ENCODE results near the gene KRT1. TPM values are rescaled to one million over a fixed set of nuclear protein-coding genes. Genes with fewer than 3 reads are reported as not detected.

The KRT1 gene
- total RNA-seq, 3 donors from 2014 or later = not detected

GRCh38 chr12:52699960-52700359 lies 19.8 kb upstream of the KRT1 start:
- no peak overlapping the region for H3K4me3 ChIP-seq
- no peak for DNase-seq (ENCODE audit: low spot score in 2 of 2)
- no peaks in the 10 kb centered on the region for H3K4me1 ChIP-seq
- no peaks in the 10 kb centered on the region for H3K9me3 ChIP-seq
- no peaks in the 10 kb centered on the region for H3K36me3 ChIP-seq
- H3K27me3 ChIP-seq = peaks cover 0 to 7% of the 10 kb centered on the region in 2 donors
- TF ChIP-seq POLR2A (IDR thresholded peaks at IDR 0.05) = no peak
- TF ChIP-seq POLR2AphosphoS5 (IDR thresholded peaks at IDR 0.05) = no peak
- no peak for TF ChIP-seq CTCF (IDR thresholded peaks at IDR 0.05)
- intact Hi-C loops (cut with DNase I; ENCODE audit: low total_unique reads) = no loop called here
- no peak overlapping the region for H3K27ac ChIP-seq

DNA sequence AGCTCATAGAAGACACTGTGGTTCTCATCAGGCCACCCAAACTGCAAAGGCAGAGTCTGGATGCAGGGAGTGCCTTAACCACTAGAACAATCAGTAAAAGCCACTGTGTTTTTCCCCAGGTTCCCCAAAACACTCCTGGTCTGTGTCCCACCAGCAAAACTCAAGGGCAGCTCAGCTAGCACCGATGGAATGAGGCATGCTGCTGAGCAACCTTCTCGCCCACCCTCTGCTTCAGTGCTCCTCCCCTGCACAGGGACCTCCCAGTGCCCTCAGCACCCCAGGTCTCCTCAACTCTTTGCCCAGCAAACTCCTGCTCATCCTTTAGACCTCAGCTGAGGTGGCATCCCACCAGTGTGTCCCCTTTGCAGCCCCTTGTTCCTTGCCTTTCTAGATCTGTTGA lies 19.2 kb upstream of the KRT1 start:
- intact Hi-C loops (cut with DNase I; ENCODE audit: low total_unique reads) = no loop called here
- Histone ChIP-seq H3K4me1 (no peaks in the 10 kb centered on the region), H3K9me3 (no peaks in the 10 kb centered on the region), H3K4me3 (no peak overlapping the region), H3K36me3 (no peaks in the 10 kb centered on the region), H3K27me3 (peaks cover 0 to 7% of the 10 kb centered on the region in 2 donors), H3K27ac (no peak overlapping the region)
- no peak for DNase-seq (ENCODE audit: low spot score in 2 of 2)
- TF ChIP-seq POLR2A (IDR thresholded peaks at IDR 0.05) = no peak
- no peak for TF ChIP-seq CTCF (IDR thresholded peaks at IDR 0.05)
- TF ChIP-seq POLR2AphosphoS5 (IDR thresholded peaks at IDR 0.05) = no peak

DNA sequence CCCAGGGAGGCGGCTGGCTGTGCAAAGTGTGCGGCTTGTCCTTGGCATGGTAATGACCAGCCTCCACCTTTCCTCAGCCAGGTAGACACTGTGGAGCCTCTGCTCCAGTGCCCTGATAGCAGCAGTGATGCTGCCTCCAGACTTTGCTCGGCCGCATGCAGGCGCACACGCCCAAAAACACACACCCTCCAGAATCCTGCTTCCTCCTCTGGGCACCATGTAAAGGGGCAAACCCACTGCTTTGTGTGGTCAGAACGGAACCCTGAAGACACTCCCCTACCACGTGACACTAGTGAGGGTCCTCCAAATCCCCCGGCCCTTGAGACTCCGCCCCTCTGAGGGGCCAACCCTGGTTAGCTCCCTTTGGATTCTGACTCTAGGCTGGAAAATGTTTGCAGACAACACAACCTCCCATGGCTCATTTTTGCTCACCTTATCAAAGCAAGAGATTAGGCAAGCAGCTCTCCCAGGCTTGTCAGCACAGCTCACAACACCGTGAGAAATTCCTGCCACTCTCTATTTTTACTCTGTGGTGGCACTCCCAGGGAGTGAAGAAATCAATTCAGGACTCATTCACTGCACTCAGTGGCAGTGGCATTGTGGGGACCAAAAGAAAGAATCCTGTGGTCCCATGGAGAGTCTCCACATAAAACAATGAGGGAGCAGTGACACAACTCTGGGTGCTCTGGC lies 18.6 kb upstream of the KRT1 start:
- intact Hi-C loops (cut with DNase I; ENCODE audit: low total_unique reads) = no loop called here
- no peak overlapping the region for H3K27ac ChIP-seq
- no peaks in the 10 kb centered on the region for H3K36me3 ChIP-seq
- no peaks in the 10 kb centered on the region for H3K4me1 ChIP-seq
- TF ChIP-seq CTCF (IDR thresholded peaks at IDR 0.05) (no peak), POLR2A (IDR thresholded peaks at IDR 0.05) (no peak), POLR2AphosphoS5 (IDR thresholded peaks at IDR 0.05) (no peak)
- H3K27me3 ChIP-seq = peaks cover 0 to 7% of the 10 kb centered on the region in 2 donors
- H3K4me3 ChIP-seq = no peak overlapping the region
- DNase-seq (ENCODE audit: low spot score in 2 of 2) = no peak
- H3K9me3 ChIP-seq = no peaks in the 10 kb centered on the region

- TF ChIP-seq CTCF (IDR thresholded peaks at IDR 0.05) = no peak
- no peak for DNase-seq (ENCODE audit: low spot score in 2 of 2)
- intact Hi-C loops (cut with DNase I; ENCODE audit: low total_unique reads) = no loop called here
- no peaks in the 10 kb centered on the region for H3K9me3 ChIP-seq
- H3K27ac ChIP-seq = no peak overlapping the region
- no peaks in the 10 kb centered on the region for H3K4me1 ChIP-seq
- H3K27me3 ChIP-seq = peaks cover 0 to 7% of the 10 kb centered on the region in 2 donors
- no peak overlapping the region for H3K4me3 ChIP-seq
- no peaks in the 10 kb centered on the region for H3K36me3 ChIP-seq
These were observed 16.9 kb upstream of the KRT1 start for GRCh38 chr12:52697058-52697582.

DNA sequence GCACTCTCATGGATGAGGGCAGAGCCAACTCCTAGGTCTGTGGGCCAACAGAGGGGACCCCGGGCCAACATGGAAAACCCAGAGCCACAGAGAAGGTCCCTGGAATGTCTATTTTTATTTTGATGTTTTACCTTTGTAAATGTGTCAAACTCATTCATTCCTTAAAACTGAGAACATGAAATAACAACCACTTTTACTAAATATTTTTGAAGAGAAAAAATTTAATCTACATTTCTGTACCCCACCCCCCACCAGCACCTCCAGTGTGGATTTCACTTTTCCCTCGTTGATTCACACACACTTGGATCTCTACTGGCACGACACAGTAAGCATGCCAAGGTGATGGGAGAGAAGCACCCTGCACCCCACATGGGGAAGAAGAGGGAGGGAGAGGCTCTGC lies 16.4 kb upstream of the KRT1 start:
- intact Hi-C loops (cut with DNase I; ENCODE audit: low total_unique reads) = no loop called here
- Histone ChIP-seq H3K4me3 (no peak overlapping the region), H3K27me3 (peaks cover 0 to 7% of the 10 kb centered on the region in 2 donors), H3K9me3 (no peaks in the 10 kb centered on the region), H3K36me3 (no peaks in the 10 kb centered on the region), H3K27ac (no peak overlapping the region), H3K4me1 (no peaks in the 10 kb centered on the region)
- TF ChIP-seq CTCF (IDR thresholded peaks at IDR 0.05) (no peak), POLR2AphosphoS5 (IDR thresholded peaks at IDR 0.05) (no peak), POLR2A (IDR thresholded peaks at IDR 0.05) (no peak)
- DNase-seq (ENCODE audit: low spot score in 2 of 2) = no peak
